GM18520 (cell line): ENCODE data around the gene PKHD1.

Experiments used
- ATAC-seq: cut with Tn5 transposase; IDR thresholded peaks from one replicate; pipeline ENCODE4 v1.9.1; 2021; ENCODE audit not compliant: unreplicated experiment

PKHD1 gene, protein sequence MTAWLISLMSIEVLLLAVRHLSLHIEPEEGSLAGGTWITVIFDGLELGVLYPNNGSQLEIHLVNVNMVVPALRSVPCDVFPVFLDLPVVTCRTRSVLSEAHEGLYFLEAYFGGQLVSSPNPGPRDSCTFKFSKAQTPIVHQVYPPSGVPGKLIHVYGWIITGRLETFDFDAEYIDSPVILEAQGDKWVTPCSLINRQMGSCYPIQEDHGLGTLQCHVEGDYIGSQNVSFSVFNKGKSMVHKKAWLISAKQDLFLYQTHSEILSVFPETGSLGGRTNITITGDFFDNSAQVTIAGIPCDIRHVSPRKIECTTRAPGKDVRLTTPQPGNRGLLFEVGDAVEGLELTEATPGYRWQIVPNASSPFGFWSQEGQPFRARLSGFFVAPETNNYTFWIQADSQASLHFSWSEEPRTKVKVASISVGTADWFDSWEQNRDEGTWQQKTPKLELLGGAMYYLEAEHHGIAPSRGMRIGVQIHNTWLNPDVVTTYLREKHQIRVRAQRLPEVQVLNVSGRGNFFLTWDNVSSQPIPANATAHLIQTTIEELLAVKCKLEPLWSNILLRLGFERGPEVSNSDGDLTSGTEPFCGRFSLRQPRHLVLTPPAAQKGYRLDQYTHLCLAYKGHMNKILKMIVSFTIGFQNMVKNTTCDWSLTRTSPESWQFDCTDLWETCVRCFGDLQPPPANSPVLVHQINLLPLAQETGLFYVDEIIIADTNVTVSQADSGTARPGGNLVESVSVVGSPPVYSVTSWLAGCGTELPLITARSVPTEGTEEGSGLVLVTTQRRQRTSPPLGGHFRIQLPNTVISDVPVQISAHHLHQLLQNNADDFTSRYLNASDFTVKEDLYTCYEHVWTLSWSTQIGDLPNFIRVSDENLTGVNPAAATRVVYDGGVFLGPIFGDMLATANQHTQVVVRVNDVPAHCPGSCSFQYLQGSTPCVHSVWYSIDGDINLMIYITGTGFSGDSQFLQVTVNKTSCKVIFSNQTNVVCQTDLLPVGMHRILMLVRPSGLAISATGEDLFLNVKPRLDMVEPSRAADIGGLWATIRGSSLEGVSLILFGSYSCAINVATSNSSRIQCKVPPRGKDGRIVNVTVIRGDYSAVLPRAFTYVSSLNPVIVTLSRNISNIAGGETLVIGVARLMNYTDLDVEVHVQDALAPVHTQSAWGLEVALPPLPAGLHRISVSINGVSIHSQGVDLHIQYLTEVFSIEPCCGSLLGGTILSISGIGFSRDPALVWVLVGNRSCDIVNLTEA (N-terminal part only)

GRCh38 chr6:52087498-52087999 is at the start of gene PKHD1:
Gene PKHD1 (minus strand): TSS chr6:52087613. CDS start chr6:52084933, 2,680 bp downstream.
- ATAC-seq, result no peak

DNA sequence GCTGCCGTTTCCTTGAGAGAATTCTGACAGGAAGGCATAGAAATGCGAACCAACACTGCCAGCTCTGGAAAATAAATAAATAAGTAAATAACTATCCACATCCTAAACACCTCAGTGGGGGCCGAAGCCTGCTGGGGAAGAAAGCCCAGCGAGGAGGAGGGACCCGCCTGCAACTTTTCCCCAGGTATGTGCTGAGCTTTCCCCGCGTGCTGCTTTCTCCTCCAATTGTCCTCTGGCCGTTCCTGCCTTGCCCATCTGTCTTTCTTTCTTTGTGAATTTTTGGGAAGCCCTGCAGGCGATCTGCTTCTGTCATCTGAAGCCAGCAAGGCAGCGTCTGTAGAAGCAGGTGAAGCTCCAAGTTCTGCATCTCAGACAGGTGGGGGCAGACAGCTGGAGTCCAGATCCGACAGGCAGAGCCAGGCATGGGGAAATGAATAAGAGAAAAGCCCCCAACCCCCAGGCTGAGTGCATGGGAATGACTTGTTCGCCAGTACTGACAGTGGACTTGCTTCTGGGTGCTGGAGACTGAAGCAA is 49.6 kb upstream of the PKHD1 start:
- no peak for ATAC-seq

DNA sequence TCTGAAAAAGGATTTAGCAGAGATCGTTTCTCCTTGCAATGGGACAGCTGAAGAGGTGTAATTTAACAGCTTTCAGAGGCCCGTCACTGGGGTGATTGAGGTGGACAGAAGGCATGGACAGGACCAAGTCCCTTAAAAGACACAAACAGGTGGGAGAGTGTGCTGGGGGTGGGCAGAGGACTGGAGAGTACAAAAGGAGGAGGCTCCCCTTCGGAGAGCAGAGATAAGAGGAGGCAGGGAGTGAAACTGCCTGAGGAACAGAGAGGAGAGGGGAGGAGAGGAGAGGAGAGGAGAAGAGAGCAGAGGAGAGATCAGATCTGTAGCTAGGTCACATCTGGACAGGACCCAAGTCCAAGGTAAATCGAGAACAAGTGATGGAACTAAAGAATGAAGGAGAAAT is 48.6 kb upstream of the PKHD1 start:
- ATAC-seq, result no peak

GRCh38 chr6:52135217-52135616 is 47.8 kb upstream of the PKHD1 start:
- no peak for ATAC-seq

- ATAC-seq, result no peak
Observed at GRCh38 chr6:52134011-52134410, 46.6 kb upstream of the PKHD1 start.

- no peak for ATAC-seq
Observed at GRCh38 chr6:52133324-52133723, 45.9 kb upstream of the PKHD1 start.

DNA sequence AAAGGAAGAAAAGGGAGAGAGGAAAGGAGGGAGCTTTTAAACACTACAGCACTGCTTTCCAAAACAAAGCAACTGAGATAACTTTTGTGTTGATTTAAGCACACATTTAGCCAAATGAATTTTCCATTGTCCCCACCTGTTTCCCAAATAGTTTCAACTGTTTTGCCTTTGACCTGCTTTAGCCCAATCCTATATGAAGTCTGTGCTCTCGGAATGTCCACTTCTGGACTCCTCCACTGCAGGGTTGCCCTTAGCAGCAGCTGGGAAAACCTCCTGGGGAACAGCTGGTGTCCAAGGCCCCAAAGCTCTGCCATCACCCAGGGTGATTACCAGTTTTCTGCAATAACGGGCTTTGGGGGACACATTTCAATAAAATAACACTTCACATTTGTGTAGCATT is 44.9 kb upstream of the PKHD1 start:
- no peak for ATAC-seq

DNA sequence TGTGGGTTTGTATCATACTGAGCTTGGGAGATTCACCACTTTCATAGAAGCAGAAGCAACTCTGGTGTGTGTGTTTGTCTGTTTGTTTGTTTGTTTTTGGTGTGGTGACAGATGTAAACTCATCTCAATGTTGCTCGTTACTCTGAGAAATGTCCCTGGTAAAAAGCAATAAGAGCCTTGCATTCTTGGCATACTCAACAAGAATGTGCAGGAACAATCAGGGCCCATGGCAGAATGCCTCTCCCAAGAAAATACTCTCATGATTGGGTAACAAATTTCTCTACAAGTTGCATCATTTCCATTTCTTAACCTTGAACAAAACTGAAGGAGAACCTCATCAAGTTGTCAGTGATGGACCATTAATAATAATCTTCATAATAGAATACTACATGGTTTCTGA is 43.0 kb upstream of the PKHD1 start:
- no peak for ATAC-seq

DNA sequence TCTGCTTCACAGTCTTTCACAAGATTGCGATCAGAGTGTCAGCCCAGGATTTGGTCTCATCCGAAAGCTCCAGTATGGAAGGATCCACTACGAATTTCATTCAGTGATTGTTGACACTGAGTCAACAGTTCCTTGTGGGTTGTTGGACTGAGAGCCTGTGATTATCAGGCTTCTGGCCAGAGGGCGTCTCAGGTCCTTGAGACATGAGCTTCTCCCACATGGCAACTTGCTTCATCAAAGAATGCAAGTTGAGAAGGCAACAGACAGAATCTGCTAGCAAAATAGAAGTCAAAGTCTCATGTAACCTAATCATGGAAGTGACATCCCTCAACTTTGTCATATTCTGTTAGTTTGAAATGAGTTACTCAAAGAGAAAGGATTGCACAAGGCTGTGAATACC is 40.5 kb upstream of the PKHD1 start:
- ATAC-seq, result no peak

DNA sequence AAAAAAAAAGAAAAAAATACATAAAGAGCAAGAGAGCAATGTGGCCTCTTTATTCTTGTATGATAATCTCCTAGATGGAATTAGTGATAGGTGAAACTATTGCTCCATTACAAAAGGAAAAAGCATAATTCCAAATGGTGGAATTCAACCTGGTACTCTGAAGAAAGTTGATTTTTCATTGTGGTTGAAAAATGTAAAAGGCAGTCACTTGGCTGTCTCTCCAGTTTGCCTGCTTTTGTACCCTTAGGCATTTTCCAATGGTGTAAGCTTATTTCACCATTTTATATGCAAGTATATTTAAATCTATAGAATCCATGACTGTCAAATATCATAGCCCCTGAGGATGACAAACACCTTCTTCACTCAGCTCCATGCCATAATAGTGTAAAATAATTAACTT is 38.8 kb upstream of the PKHD1 start:
- ATAC-seq, result no peak

DNA sequence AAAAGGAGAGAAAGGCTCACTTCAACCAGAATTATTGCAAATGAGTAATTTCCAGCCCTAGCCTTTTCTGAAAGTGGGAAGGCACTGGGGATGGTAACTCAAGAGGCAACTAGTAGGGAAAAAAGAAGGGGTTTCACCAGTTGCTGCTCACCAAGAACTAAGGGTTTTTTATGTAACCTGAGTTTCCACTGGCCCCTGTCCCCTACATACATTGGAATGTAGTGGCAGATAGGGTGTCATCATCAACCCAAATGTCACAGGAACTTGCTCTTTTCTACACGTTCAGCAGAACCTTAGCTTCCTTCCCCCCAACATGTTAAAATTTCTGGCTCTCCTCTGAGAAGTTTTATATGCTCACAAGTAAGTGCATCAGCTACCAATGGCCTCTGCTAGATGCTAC is 38.2 kb upstream of the PKHD1 start:
- no peak for ATAC-seq

DNA sequence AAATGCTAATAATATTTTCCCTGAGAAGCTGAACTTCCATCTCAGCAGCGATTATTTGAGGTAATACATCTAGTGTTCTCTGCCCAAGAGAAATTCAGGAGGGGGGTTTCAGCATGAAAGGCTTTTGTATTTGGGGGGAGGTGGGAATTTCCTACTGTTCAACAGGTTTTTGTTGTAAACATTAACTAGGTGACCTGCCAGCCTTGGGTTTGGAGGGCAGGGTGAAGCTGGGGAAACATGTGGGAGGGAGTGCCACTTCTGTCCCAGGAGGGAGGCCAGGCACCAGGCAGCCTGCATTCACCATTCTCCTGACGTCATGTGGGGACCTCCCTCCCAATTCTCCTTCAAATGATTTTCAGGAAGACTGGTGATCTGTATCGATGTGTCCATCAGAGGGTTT is 37.7 kb upstream of the PKHD1 start:
- ATAC-seq, result no peak

DNA sequence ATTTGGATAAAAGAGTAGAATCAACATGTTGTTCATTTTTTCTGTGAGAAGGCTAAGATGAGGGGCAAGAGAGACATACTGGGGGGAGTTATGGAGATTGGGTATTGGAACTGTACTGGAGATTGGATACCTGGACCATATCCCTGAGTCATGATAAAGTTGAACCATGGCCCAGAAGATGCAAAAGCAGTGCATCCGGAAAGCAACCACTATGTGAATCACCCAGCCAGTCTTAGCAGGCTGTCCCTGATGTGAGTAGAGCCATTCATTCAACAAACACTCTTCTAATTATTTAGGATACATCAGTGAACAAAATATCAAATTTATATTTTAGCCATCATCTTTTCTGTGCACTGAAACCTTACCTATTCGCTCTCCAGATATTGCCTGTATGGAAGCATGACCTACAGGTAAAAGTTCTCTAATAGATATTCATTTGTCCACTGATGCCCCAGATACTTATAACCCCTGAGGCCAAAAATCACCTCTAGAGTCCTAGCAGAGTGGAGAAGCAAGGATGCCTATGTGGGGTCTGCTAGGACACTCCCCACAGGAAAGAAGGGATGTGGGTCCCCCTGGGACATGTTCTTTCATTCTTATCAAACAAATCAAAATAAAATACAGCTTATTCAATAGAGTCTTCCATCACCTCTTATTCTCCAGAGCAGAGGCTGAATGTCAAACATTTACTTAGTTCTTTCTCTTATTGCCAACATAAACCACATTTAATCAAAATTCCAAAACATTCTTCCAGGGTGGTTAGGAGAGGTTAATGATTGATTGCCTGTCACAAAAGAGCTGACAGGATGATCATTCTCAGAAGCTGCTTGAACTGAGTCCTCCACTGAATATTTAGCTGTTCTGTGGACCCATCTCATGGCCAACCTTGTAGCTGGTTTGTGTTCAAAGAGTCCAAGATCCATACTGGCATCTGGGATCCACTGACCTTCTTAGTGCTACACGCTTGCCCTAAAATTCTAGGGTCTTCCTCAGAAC is 37.0 kb upstream of the PKHD1 start:
- ATAC-seq, result no peak

GRCh38 chr6:52123251-52123650 is 35.8 kb upstream of the PKHD1 start:
- ATAC-seq, result no peak

- no peak for ATAC-seq
Observed at GRCh38 chr6:52117352-52117751, 29.9 kb upstream of the PKHD1 start.

GRCh38 chr6:52116605-52116948 is 29.2 kb upstream of the PKHD1 start:
- no peak for ATAC-seq

GRCh38 chr6:52115891-52116604 is 28.6 kb upstream of the PKHD1 start:
- no peak for ATAC-seq

GRCh38 chr6:52115145-52115741 is 27.8 kb upstream of the PKHD1 start:
- ATAC-seq, result no peak

DNA sequence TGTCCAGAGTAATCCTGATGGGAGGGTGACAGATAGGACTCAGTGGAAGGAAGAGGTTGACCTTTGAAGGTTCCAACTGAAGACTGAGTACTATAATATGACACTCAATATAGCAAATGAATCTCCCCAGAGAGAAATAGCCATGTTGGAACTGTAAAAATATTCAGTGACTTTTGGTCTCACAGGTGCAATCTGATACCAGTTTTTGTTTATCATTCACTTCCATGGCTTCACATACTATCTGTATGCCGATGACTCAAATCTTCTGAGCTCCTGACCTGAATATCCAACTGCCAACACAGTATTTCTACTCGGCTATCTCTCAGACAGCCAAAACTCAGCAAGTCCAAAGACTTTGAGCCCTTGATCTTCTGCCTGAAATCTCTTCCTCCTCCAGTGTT is 21.8 kb upstream of the PKHD1 start:
- ATAC-seq, result no peak
